KMS-11 (cell line): ENCODE results near the gene NT5DC3.
"Not testable (repeated sequence)": the region's sequence is repeated elsewhere in the genome, so short reads cannot be mapped to it uniquely, and the experiment has no call there.

Experiments used
- H2AFZ ChIP-seq: fragments of 200-600 bp; sonication (generic); 2 replicates; pipeline ENCODE4 v1.6.1; 2016; ENCODE audit warnings: antibody characterized with exemption, mixed run types, low read depth
- H3K27ac ChIP-seq: fragments of 200-600 bp; sonication (generic); 2 replicates; pipeline ENCODE4 v1.6.1; 2016; ENCODE audit warnings: mild to moderate bottlenecking, mixed run types
- H3K27me3 ChIP-seq: fragments of 200-600 bp; sonication (generic); 2 replicates; pipeline ENCODE4 v1.6.1; 2017; ENCODE audit warnings: mild to moderate bottlenecking, low read depth, mixed run types, moderate library complexity; ENCODE audit not compliant: insufficient read depth
- H3K36me3 ChIP-seq: fragments of 200-600 bp; sonication (generic); 2 replicates; pipeline ENCODE4 v1.6.1; 2017; ENCODE audit warnings: mild to moderate bottlenecking, mixed run types; ENCODE audit not compliant: insufficient read depth
- H3K4me1 ChIP-seq: fragments of 200-600 bp; sonication (generic); 2 replicates; pipeline ENCODE4 v1.6.1; 2016; ENCODE audit warnings: mild to moderate bottlenecking, low read depth, mixed run types; ENCODE audit not compliant: poor library complexity, severe bottlenecking
- H3K4me2 ChIP-seq: fragments of 200-600 bp; sonication (generic); 2 replicates; pipeline ENCODE4 v1.7.0; 2016; ENCODE audit warnings: mild to moderate bottlenecking, mixed run types
- H3K4me3 ChIP-seq: fragments of 200-600 bp; sonication (generic); IDR thresholded peaks from 2 replicates; pipeline ENCODE4 v1.6.1; 2017; ENCODE audit warnings: low read depth, low read length, mixed read lengths; ENCODE audit not compliant: insufficient read depth
- H3K79me2 ChIP-seq: fragments of 200-600 bp; sonication (generic); 2 replicates; pipeline ENCODE4 v1.6.1; 2016; ENCODE audit warnings: low read depth, mixed run types; ENCODE audit not compliant: insufficient read depth
- H3K9ac ChIP-seq: fragments of 200-600 bp; sonication (generic); 2 replicates; pipeline ENCODE4 v1.6.1; 2016; ENCODE audit warnings: mild to moderate bottlenecking, mixed run types
- H4K20me1 ChIP-seq: fragments of 200-600 bp; sonication (generic); 2 replicates; pipeline ENCODE4 v1.6.1; 2016; ENCODE audit warnings: mild to moderate bottlenecking, mixed run types; ENCODE audit not compliant: insufficient read depth
- CTCF ChIP-seq: fragments of 200-600 bp; sonication (generic); conservative IDR thresholded peaks from 2 replicates; pipeline ENCODE4 v1.6.1; 2017; ENCODE audit warnings: low read depth, mild to moderate bottlenecking, antibody characterized with exemption, low read length, moderate library complexity, mixed read lengths

The NT5DC3 gene

GRCh38 chr12:103839103-103839502, 1.9 kb downstream of the NT5DC3 start:
- H3K4me1 ChIP-seq, result peaks cover 16% of the 10 kb centered on the region
- no peak overlapping the region for H3K4me3 ChIP-seq
- H3K79me2 ChIP-seq, result peaks cover 24% of the 10 kb centered on the region; the same call in 1 of the 2 replicates
- H2AFZ ChIP-seq, result no peak overlapping the region
- H3K9ac ChIP-seq, result no peak overlapping the region
- no peaks in the 10 kb centered on the region for H4K20me1 ChIP-seq
- H3K36me3 ChIP-seq, result no peaks in the 10 kb centered on the region
- H3K27ac ChIP-seq, result no peak overlapping the region
- no peaks in the 10 kb centered on the region for H3K27me3 ChIP-seq
- no peak for TF ChIP-seq CTCF
- peak overlapping the region; percentile 41 for H3K4me2 ChIP-seq

DNA sequence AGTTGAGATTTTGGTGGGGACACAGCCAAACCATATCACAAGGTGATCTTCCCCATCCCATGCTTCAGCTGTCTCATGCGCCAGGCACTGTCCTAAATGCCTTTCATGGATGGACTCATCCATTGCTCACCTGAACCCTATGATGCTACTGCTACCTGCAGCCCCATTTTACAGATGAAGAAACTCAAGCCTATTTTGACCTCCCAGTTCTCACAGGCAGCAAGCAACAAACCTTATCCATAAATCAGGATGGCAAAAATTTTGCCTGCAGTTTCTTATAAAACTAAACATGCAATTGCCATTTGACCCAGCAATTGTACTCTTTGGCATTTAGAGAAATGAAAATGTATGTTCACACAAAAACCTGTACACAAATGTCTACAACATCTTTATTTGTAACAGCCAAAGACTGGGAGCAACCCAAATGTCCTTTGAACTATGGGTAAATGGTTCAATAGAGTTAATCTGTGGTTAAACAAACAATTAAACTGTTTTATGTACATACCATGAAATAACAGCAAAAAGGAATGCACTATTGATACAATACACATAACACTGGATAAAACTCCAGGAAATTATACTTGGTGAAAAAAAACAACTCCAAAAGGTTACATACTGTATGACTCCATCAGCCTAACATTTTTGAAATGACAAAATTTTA, 2.6 kb downstream of the NT5DC3 start:
- Histone ChIP-seq H3K79me2 (peaks cover 24% of the 10 kb centered on the region; the same call in 1 of the 2 replicates), H3K4me1 (peaks cover 16% of the 10 kb centered on the region), H3K27ac (no peak overlapping the region), H3K27me3 (no peaks in the 10 kb centered on the region), H3K9ac (no peak overlapping the region), H3K36me3 (no peaks in the 10 kb centered on the region), H3K4me2 (no peak overlapping the region), H2AFZ (no peak overlapping the region), H4K20me1 (no peaks in the 10 kb centered on the region), H3K4me3 (no peak overlapping the region)
- no peak for TF ChIP-seq CTCF

DNA sequence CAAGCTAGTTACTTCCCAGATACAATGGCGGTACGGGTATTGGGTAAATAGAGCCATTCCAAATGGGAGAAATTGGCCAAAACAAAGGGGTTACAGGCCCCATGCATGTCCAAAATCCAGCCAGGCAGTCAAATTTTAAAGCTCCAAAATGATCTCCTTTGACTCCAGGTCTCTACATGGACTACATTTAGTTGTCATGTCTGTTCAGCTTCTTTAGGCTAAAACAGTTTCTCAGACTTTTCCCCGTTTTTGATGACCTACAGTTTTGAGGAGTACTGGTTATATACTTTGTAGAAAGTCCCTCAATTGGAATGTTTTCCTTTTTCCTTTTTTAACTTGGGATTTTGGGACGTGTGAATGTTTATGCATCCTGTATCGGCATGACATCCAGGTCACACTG, 4.7 kb downstream of the NT5DC3 start:
- Histone ChIP-seq H3K4me2 (no peak overlapping the region), H3K27me3 (no peaks in the 10 kb centered on the region), H3K36me3 (no peaks in the 10 kb centered on the region), H3K9ac (no peak overlapping the region), H3K79me2 (peaks cover 24% of the 10 kb centered on the region; the same call in 1 of the 2 replicates), H2AFZ (no peak overlapping the region), H4K20me1 (no peaks in the 10 kb centered on the region), H3K4me1 (peaks cover 8% of the 10 kb centered on the region), H3K27ac (no peak overlapping the region), H3K4me3 (no peak overlapping the region)
- TF ChIP-seq CTCF, result no peak

DNA sequence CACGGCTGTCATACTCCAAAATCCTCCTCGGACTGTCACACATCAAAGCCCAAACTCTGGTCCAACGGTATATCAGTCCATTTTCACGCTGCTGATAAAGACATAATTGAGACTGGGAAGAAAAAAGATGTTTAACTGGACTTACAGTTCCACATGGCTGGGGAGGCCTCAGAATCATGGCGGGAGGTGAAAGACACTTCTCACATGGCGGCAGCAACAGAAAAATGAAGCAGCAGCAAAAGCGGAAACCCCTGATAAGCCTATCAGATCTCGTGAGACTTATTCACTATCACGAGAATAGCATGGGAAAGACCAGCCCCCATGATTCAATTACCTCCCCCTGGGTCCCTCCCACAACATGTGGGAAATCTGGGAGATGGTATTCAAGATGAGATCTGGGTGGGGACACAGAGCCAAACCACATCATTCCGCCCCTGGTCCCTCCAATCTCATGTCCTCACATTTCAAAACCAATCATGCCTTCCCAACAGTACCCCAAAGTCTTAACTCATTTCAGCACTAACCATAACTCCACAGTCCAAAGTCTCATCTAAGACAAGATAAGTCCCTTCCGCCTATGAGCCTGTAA, 5.2 kb downstream of the NT5DC3 start:
- H3K79me2 ChIP-seq, result peaks cover 24% of the 10 kb centered on the region; the same call in 1 of the 2 replicates

GRCh38 chr12:103834942-103835341, 6.1 kb downstream of the NT5DC3 start:
- H3K4me1 ChIP-seq, result peaks cover 7% of the 10 kb centered on the region
- H4K20me1 ChIP-seq, result no peaks in the 10 kb centered on the region
- no peak overlapping the region for H3K9ac ChIP-seq
- H2AFZ ChIP-seq, result no peak overlapping the region
- peaks cover 22% of the 10 kb centered on the region; the same call in 1 of the 2 replicates for H3K79me2 ChIP-seq
- H3K27me3 ChIP-seq, result no peaks in the 10 kb centered on the region
- H3K36me3 ChIP-seq, result no peaks in the 10 kb centered on the region
- no peak for TF ChIP-seq CTCF
- no peak overlapping the region for H3K4me3 ChIP-seq
- H3K27ac ChIP-seq, result no peak overlapping the region
- H3K4me2 ChIP-seq, result no peak overlapping the region

More for the DNA sequence above, 5.2 kb downstream of the NT5DC3 start:
- H4K20me1 ChIP-seq, H3K9ac ChIP-seq, H3K4me2 ChIP-seq, H2AFZ ChIP-seq, H3K36me3 ChIP-seq, H3K27ac ChIP-seq, H3K4me3 ChIP-seq, H3K27me3 ChIP-seq, H3K4me1 ChIP-seq: not testable (repeated sequence)
